ENCODE measurements around the gene NME2.
A peak's percentile ranks its signal among the peaks of the same experiment; 100 is the strongest.
"Not testable (repeated sequence)": the region's sequence is repeated elsewhere in the genome, so short reads cannot be mapped to it uniquely, and the experiment has no call there.

Gene NME2

GRCh38 chr17:51153210-51154072 lies 12.8 kb upstream of the NME2 start, which contains the start of gene NME1:
Gene NME1 (plus strand): TSS chr17:51153559. CDS start chr17:51155655, 2,096 bp downstream.
- peak; percentile 99 for DNase-seq (ENCODE audit: low spot score)

- DNase-seq (ENCODE audit: low spot score) = no peak
Measured at GRCh38 chr17:51154176-51154575, 12.0 kb upstream of the NME2 start.

GRCh38 chr17:51155416-51155815 lies 10.8 kb upstream of the NME2 start:
- no peak for DNase-seq (ENCODE audit: low spot score)

GRCh38 chr17:51159604-51160003 lies 6.6 kb upstream of the NME2 start:
- no peak for DNase-seq (ENCODE audit: low spot score)

- DNase-seq (ENCODE audit: low spot score) = no peak
Measured at GRCh38 chr17:51161541-51161940, 4.7 kb upstream of the NME2 start.

GRCh38 chr17:51164911-51165679 lies 1.1 kb upstream of the NME2 start:
- peak; percentile 18 for DNase-seq (ENCODE audit: low spot score)

GRCh38 chr17:51165680-51166197 lies 472 bp upstream of the NME2 start:
- peak; percentile 44 for DNase-seq (ENCODE audit: low spot score)

GRCh38 chr17:51166987-51167931 lies 1.0 kb downstream of the NME2 start:
- DNase-seq (ENCODE audit: low spot score) = peak; percentile 63

- DNase-seq (ENCODE audit: low spot score) = no peak
Measured at GRCh38 chr17:51169340-51169739, 3.1 kb downstream of the NME2 start.

GRCh38 chr17:51170736-51171135 lies 4.5 kb downstream of the NME2 start:
- no peak for DNase-seq (ENCODE audit: low spot score)

GRCh38 chr17:51172030-51172429 lies 5.8 kb downstream of the NME2 start:
- DNase-seq (ENCODE audit: low spot score) = not testable (repeated sequence)

GRCh38 chr17:51180486-51180885 lies 14.3 kb downstream of the NME2 start:
- no peak for DNase-seq (ENCODE audit: low spot score)

GRCh38 chr17:51184124-51184523 lies 17.9 kb downstream of the NME2 start:
- DNase-seq (ENCODE audit: low spot score) = no peak

GRCh38 chr17:51185763-51186332 lies 19.6 kb downstream of the NME2 start:
- DNase-seq (ENCODE audit: low spot score) = no peak

- no peak for DNase-seq (ENCODE audit: low spot score)
Measured at GRCh38 chr17:51188271-51188833, 22.1 kb downstream of the NME2 start.

GRCh38 chr17:51189162-51189561 lies 23.0 kb downstream of the NME2 start:
- no peak for DNase-seq (ENCODE audit: low spot score)

GRCh38 chr17:51189628-51190027 lies 23.4 kb downstream of the NME2 start:
- no peak for DNase-seq (ENCODE audit: low spot score)

GRCh38 chr17:51191895-51192294 lies 25.7 kb downstream of the NME2 start:
- DNase-seq (ENCODE audit: low spot score) = no peak

GRCh38 chr17:51197754-51198153 lies 31.5 kb downstream of the NME2 start:
- no peak for DNase-seq (ENCODE audit: low spot score)

GRCh38 chr17:51200295-51200694 lies 34.1 kb downstream of the NME2 start:
- no peak for DNase-seq (ENCODE audit: low spot score)

GRCh38 chr17:51200846-51201245 lies 34.6 kb downstream of the NME2 start:
- no peak for DNase-seq (ENCODE audit: low spot score)

Data from kidney tubule cell (primary cell).